HPDE6-E6E7 (cell line): ENCODE results near the gene MYLK4.

Experiments used
- DNase-seq: peaks from one replicate; pipeline ENCODE4 v3.0.0; 2011; ENCODE audit warnings: missing footprints; ENCODE audit errors: extremely low spot score

The MYLK4 gene

GRCh38 chr6:2750832-2751231, at the start of gene MYLK4:
MYLK4 (minus strand) TSS chr6:2750922; CDS start chr6:2749294, 1,628 bp downstream.
- DNase-seq: no peak

GRCh38 chr6:2799936-2800527, 49.3 kb upstream of the MYLK4 start:
- no peak for DNase-seq

GRCh38 chr6:2798586-2799134, 47.9 kb upstream of the MYLK4 start:
- no peak for DNase-seq

GRCh38 chr6:2797564-2798031, 46.9 kb upstream of the MYLK4 start:
- DNase-seq: no peak

- DNase-seq: no peak
Measured at GRCh38 chr6:2796861-2797260, 46.1 kb upstream of the MYLK4 start.

- DNase-seq: no peak
Measured at GRCh38 chr6:2795956-2796355, 45.2 kb upstream of the MYLK4 start.

GRCh38 chr6:2795162-2795561, 44.4 kb upstream of the MYLK4 start:
- no peak for DNase-seq

GRCh38 chr6:2794171-2794730, 43.5 kb upstream of the MYLK4 start:
- DNase-seq: no peak

GRCh38 chr6:2793534-2794151, 42.9 kb upstream of the MYLK4 start:
- DNase-seq: no peak

GRCh38 chr6:2792330-2793110, 41.8 kb upstream of the MYLK4 start:
- peak; percentile 42 for DNase-seq

GRCh38 chr6:2791450-2791974, 40.8 kb upstream of the MYLK4 start:
- DNase-seq: no peak

GRCh38 chr6:2790588-2791449, 40.1 kb upstream of the MYLK4 start:
- peak; percentile 74 for DNase-seq

GRCh38 chr6:2786269-2786668, 35.5 kb upstream of the MYLK4 start:
- DNase-seq: no peak

- no peak for DNase-seq
Measured at GRCh38 chr6:2784930-2785329, 34.2 kb upstream of the MYLK4 start.

- DNase-seq: no peak
Measured at GRCh38 chr6:2784061-2784460, 33.3 kb upstream of the MYLK4 start.

GRCh38 chr6:2783188-2783963, 32.7 kb upstream of the MYLK4 start:
- no peak for DNase-seq

GRCh38 chr6:2782825-2783187, 32.1 kb upstream of the MYLK4 start:
- no peak for DNase-seq

GRCh38 chr6:2782356-2782708, 31.6 kb upstream of the MYLK4 start:
- no peak for DNase-seq

- no peak for DNase-seq
Measured at GRCh38 chr6:2781685-2782355, 31.1 kb upstream of the MYLK4 start.
